H9 (cell line): Measurements from ENCODE around the gene TMEM250. TPM values are rescaled to one million over a fixed set of nuclear protein-coding genes. Genes with fewer than 3 reads are reported as not detected.

Experiments used
- DNase-seq: peaks from one replicate; pipeline ENCODE4 v3.0.0-alpha.2; 2017
- H2AFZ ChIP-seq: one replicate; pipeline ENCODE4 v1.6.1; 2013; ENCODE audit warnings: mild to moderate bottlenecking, low read length, control low read depth, moderate library complexity
- H2AK5ac ChIP-seq: 2 replicates; pipeline ENCODE4 v1.6.1; 2013; ENCODE audit warnings: low read length, control low read depth, mixed read lengths; ENCODE audit not compliant: insufficient read length
- H2BK120ac ChIP-seq: one replicate; pipeline ENCODE4 v1.6.1; 2013; ENCODE audit warnings: low read depth, mild to moderate bottlenecking, low read length, control low read depth, inconsistent platforms; ENCODE audit not compliant: poor library complexity, severe bottlenecking
- H2BK12ac ChIP-seq: 2 replicates; pipeline ENCODE4 v1.6.1; 2013; ENCODE audit warnings: low read length, control low read depth, mixed read lengths, low read depth; ENCODE audit not compliant: insufficient read length
- H2BK15ac ChIP-seq: 2 replicates; pipeline ENCODE4 v1.6.1; 2013; ENCODE audit warnings: low read depth, low read length, control low read depth
- H2BK20ac ChIP-seq: one replicate; pipeline ENCODE4 v1.6.1; 2013; ENCODE audit warnings: low read depth, mild to moderate bottlenecking, low read length, control low read depth, inconsistent platforms; ENCODE audit not compliant: poor library complexity, severe bottlenecking
- H2BK5ac ChIP-seq: 2 replicates; pipeline ENCODE4 v1.6.1; 2013; ENCODE audit warnings: low read length, control low read depth, mixed read lengths; ENCODE audit not compliant: insufficient read length
- H3K14ac ChIP-seq: 2 replicates; pipeline ENCODE4 v1.6.1; 2013; ENCODE audit warnings: low read length, control low read depth; ENCODE audit not compliant: insufficient read depth
- H3K18ac ChIP-seq: 2 replicates; pipeline ENCODE4 v1.6.1; 2013; ENCODE audit warnings: low read depth, mild to moderate bottlenecking, mixed read lengths, low read length, control low read depth; ENCODE audit not compliant: insufficient read length
- H3K23ac ChIP-seq: 2 replicates; pipeline ENCODE4 v1.6.1; 2013; ENCODE audit warnings: low read length, control low read depth, mixed read lengths, low read depth; ENCODE audit not compliant: insufficient read length
- H3K23me2 ChIP-seq: 2 replicates; pipeline ENCODE4 v1.6.1; 2013; ENCODE audit warnings: low read depth, mild to moderate bottlenecking, mixed read lengths, low read length, control low read depth; ENCODE audit not compliant: insufficient read length, poor library complexity, severe bottlenecking
- H3K27ac ChIP-seq: 2 replicates; pipeline ENCODE4 v1.5.1; 2013; ENCODE audit warnings: low read length, control low read depth, mixed read lengths, low read depth; ENCODE audit not compliant: insufficient read length
- H3K27me3 ChIP-seq: 2 replicates; pipeline ENCODE4 v1.6.1; 2013; ENCODE audit warnings: low read length, control low read depth, inconsistent platforms; ENCODE audit not compliant: insufficient read depth
- H3K4ac ChIP-seq: 2 replicates; pipeline ENCODE4 v1.6.1; 2013; ENCODE audit warnings: low read depth, mild to moderate bottlenecking, control low read depth, inconsistent platforms, low read length, moderate library complexity
- H3K4me1 ChIP-seq: 2 replicates; pipeline ENCODE4 v1.6.1; 2013; ENCODE audit warnings: low read length, control low read depth, inconsistent platforms; ENCODE audit not compliant: insufficient read depth
- H3K4me2 ChIP-seq: 2 replicates; pipeline ENCODE4 v1.6.1; 2013; ENCODE audit warnings: low read length, control low read depth, mixed read lengths; ENCODE audit not compliant: insufficient read length, insufficient read depth
- H3K56ac ChIP-seq: 2 replicates; pipeline ENCODE4 v1.6.1; 2013; ENCODE audit warnings: low read depth, mild to moderate bottlenecking, mixed read lengths, low read length, control low read depth; ENCODE audit not compliant: insufficient read length
- H3K79me1 ChIP-seq: 2 replicates; pipeline ENCODE4 v1.6.1; 2013; ENCODE audit warnings: low read depth, mild to moderate bottlenecking, moderate library complexity, low read length, control low read depth, inconsistent platforms; ENCODE audit not compliant: insufficient read depth, poor library complexity, severe bottlenecking
- H3K79me2 ChIP-seq: 2 replicates; pipeline ENCODE4 v1.6.1; 2013; ENCODE audit warnings: low read length, control low read depth, inconsistent platforms; ENCODE audit not compliant: insufficient read depth
- H3K9ac ChIP-seq: 2 replicates; pipeline ENCODE4 v1.6.1; 2013; ENCODE audit warnings: low read length, control low read depth, mixed read lengths; ENCODE audit not compliant: insufficient read length; ENCODE audit errors: extremely low read depth
- H3K9me3 ChIP-seq: one replicate; pipeline ENCODE4 v1.6.1; 2013; ENCODE audit warnings: low read depth, low read length, inconsistent platforms; ENCODE audit not compliant: control insufficient read depth
- H3T11ph ChIP-seq: one replicate; pipeline ENCODE4 v1.6.1; 2013; ENCODE audit warnings: mild to moderate bottlenecking, low read length, control low read depth, inconsistent platforms
- H4K20me1 ChIP-seq: one replicate; pipeline ENCODE4 v1.6.1; 2013; ENCODE audit not compliant: control insufficient read depth, insufficient read length, insufficient read depth
- H4K5ac ChIP-seq: 2 replicates; pipeline ENCODE4 v1.6.1; 2013; ENCODE audit warnings: low read depth, mild to moderate bottlenecking, mixed read lengths, low read length, control low read depth; ENCODE audit not compliant: insufficient read length
- H4K8ac ChIP-seq: replicated peaks from 2 replicates; pipeline ENCODE4 v1.6.1; 2013; ENCODE audit warnings: low read length, control low read depth, mixed read lengths, low read depth; ENCODE audit not compliant: insufficient read length
- H4K91ac ChIP-seq: 2 replicates; pipeline ENCODE4 v1.6.1; 2013; ENCODE audit warnings: low read depth, mild to moderate bottlenecking, moderate library complexity, mixed read lengths, low read length, control low read depth; ENCODE audit not compliant: insufficient read length
- H3K27ac Mint-ChIP-seq, 3 experiments: 2 replicates in 2 of 3; 3 replicates in 1 of 3; pipeline ENCODE4 v1.8.0; 2020 to 2021; ENCODE audit warnings: mixed read lengths in 3 of 3, mild to moderate bottlenecking in 1 of 3, moderate library complexity in 1 of 3
- H3K27me3 Mint-ChIP-seq: 2 replicates; pipeline ENCODE4 v1.8.0; 2021; ENCODE audit warnings: low read depth, mild to moderate bottlenecking, moderate library complexity, mixed read lengths
- H3K36me3 Mint-ChIP-seq, 3 experiments: 2 replicates in 2 of 3; 3 replicates in 1 of 3; pipeline ENCODE4 v1.8.0; 2020 to 2021; ENCODE audit warnings: low read depth in 3 of 3, mixed read lengths in 3 of 3; ENCODE audit not compliant: insufficient read depth in 1 of 3
- H3K4me1 Mint-ChIP-seq, 2 experiments: 2 replicates each; pipeline ENCODE4 v1.8.0; 2020; ENCODE audit warnings: mixed read lengths in 2 of 2
- H3K4me3 Mint-ChIP-seq, 2 experiments: 2 replicates in 1 of 2; 3 replicates in 1 of 2; pipeline ENCODE4 v1.8.0; 2020 to 2021; ENCODE audit warnings: mild to moderate bottlenecking in 2 of 2, mixed read lengths in 2 of 2, moderate library complexity in 1 of 2
- H3K9me3 Mint-ChIP-seq, 2 experiments: 2 replicates in 1 of 2; 3 replicates in 1 of 2; pipeline ENCODE4 v1.8.0; 2020; ENCODE audit warnings: mild to moderate bottlenecking in 2 of 2, mixed read lengths in 2 of 2, moderate library complexity in 1 of 2
- WGBS: extraction: QIAGEN DNeasy Blood & Tissue Kit; methylation state at CpG from one replicate; pipeline ENCODE4 v1.1.7; 2013; ENCODE audit warnings: missing lambda C conversion rate, low lambda C conversion rate, mixed read lengths; ENCODE audit not compliant: insufficient read length; ENCODE audit errors: extremely low coverage; 5-methylcytosine and 5-hydroxymethylcytosine counted together
- total RNA-seq: library from RNA; stranded (reverse); gene quantifications from 2 replicates; pipeline ENCODE4 v1.2.1, GENCODE V29; 2021
- TF ChIP-seq, protein P1 (sequence below): fragments of 200-600 bp; sonication (generic); conservative IDR thresholded peaks from 3 replicates; pipeline ENCODE4 v1.8.0; 2021; ENCODE audit warnings: antibody characterized with exemption, mild to moderate bottlenecking

The TMEM250 gene
- total RNA-seq, 1 experiment from 2014 or later: 48.1 TPM

DNA sequence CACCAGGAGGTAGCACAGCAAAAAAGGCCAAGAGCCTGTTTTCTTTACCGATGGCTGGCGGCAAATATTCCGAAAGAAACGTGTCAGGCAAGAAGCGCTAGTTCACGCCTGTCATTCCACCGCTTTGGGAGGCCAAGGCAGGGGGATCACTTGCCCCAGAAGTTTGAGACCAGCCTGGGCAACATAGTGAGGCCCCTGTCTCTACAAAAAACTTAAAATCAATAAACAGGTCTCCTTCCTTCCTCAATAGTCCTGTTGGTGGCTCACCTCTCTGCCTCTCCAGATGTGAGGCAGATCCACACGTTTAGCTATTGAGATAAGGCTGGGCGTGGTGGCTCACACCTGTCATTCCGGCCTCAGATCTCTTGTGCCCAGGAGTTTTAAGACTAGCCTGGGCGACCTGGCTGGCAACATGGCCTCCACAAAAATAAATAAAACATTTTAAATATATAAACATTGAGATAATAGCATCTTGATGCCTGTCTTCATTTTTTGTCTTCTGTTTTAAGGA, 1.3 kb upstream of the TMEM250 start:
- Histone ChIP-seq H3K4ac (no peak overlapping the region), H2AFZ (no peak overlapping the region), H3K23ac (no peak overlapping the region), H3K4me1 (no peaks in the 10 kb centered on the region), H3K79me2 (no peaks in the 10 kb centered on the region), H4K91ac (no peak overlapping the region), H4K20me1 (no peaks in the 10 kb centered on the region), H4K5ac (no peak overlapping the region), H3K4me2 (peak overlapping the region; percentile 62), H3K9ac (no peak overlapping the region), H2BK20ac (no peak overlapping the region), H3K14ac (no peak overlapping the region), H3K27ac (no peak overlapping the region), H2BK5ac (no peak overlapping the region), H3T11ph (no peak overlapping the region), H3K79me1 (no peaks in the 10 kb centered on the region), H2BK15ac (no peak overlapping the region), H2BK12ac (no peak overlapping the region), H3K9me3 (no peaks in the 10 kb centered on the region), H3K18ac (no peak overlapping the region), H3K27me3 (no peaks in the 10 kb centered on the region), H2AK5ac (no peak overlapping the region), H3K56ac (no peak overlapping the region), H3K23me2 (no peaks in the 10 kb centered on the region), H4K8ac (no peak overlapping the region), H2BK120ac (no peak overlapping the region)
- H3K9me3 Mint-ChIP-seq: peaks cover 2% of the 10 kb centered on the region in 2 experiments; a peak in 3 of 5 replicates
- no peak overlapping the region for H3K27ac Mint-ChIP-seq
- no CpG with 5 or more reads among the region's 11 CpGs for WGBS
- H3K4me3 Mint-ChIP-seq: peak overlapping the region; percentile 76 to 84
- peaks cover 3 to 4% of the 10 kb centered on the region in 2 experiments; a peak in 2 of 4 replicates for H3K4me1 Mint-ChIP-seq
- DNase-seq: no peak
- peaks cover 18% of the 10 kb centered on the region for H3K27me3 Mint-ChIP-seq
- H3K36me3 Mint-ChIP-seq: peaks cover 0 to 8% (median 7%) of the 10 kb centered on the region in 3 experiments; a peak in 3 of 7 replicates
- TF ChIP-seq, protein P1, sequence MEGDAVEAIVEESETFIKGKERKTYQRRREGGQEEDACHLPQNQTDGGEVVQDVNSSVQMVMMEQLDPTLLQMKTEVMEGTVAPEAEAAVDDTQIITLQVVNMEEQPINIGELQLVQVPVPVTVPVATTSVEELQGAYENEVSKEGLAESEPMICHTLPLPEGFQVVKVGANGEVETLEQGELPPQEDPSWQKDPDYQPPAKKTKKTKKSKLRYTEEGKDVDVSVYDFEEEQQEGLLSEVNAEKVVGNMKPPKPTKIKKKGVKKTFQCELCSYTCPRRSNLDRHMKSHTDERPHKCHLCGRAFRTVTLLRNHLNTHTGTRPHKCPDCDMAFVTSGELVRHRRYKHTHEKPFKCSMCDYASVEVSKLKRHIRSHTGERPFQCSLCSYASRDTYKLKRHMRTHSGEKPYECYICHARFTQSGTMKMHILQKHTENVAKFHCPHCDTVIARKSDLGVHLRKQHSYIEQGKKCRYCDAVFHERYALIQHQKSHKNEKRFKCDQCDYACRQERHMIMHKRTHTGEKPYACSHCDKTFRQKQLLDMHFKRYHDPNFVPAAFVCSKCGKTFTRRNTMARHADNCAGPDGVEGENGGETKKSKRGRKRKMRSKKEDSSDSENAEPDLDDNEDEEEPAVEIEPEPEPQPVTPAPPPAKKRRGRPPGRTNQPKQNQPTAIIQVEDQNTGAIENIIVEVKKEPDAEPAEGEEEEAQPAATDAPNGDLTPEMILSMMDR: no peak; the same call in 2 of the 3 replicates
